ENCODE measurements around the gene OBP2A.

The OBP2A gene

DNA sequence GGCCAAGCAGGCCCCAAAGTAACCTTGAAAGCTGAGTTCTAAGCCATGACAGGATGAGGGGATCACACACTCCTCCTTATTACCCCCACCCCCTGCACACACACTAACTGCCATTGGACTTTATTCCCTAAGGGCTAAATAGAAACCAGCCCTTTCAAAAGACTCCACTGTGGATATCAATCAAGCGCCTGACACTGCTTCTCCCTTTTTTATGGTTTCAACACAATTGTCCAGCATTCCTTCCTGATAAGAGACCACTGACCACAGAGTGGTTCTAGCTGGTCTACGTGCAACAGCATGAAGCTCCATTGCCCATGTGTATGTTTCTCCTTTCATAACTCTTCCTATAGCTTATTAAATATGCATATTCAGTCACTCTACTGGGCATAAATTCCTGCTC, 50.3 kb downstream of the OBP2A start:
- no peak for DNase-seq (ENCODE audit: low read depth, low spot score)

Measured in smooth muscle cell of the brain vasculature (primary cell).